ENCODE data around the gene EPHB1. TPM values are rescaled to one million over a fixed set of nuclear protein-coding genes. Genes with fewer than 3 reads are reported as not detected.
A peak's percentile ranks its signal among the peaks of the same experiment; 100 is the strongest.

The EPHB1 gene
- total and polyA plus RNA-seq, 12 donors: 0.07 to 3.4 (median 1.6) TPM

DNA sequence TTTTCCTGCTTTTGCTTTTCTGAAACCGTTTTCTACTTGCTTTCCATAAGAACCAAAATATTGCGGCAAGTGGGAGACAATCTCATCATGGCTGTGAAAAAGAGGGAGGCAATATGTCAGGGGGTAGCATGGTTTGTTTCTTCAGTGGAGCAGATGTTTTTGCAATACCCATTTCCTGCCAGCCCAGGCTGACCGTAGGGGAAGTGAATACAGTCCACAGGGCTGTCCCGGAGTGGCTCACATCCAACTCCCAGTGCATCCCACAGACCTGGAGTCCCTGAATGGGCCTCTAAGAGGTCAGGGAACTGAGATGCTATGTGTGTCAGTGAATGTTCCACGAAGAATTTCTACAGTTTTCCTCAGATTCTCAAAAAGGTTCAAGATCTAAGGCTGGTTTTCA is 69.6 kb downstream of the EPHB1 start:
- peak; percentile 18 to 36 for DNase-seq
- no peaks in the 10 kb centered on the region for H3K9me3 ChIP-seq
- no peaks in the 10 kb centered on the region for H3K27me3 ChIP-seq
- no peaks in the 10 kb centered on the region for H3K36me3 ChIP-seq
- H3K4me1 ChIP-seq: peaks cover 0 to 15% (median 7%) of the 10 kb centered on the region in 9 donors
- no peak overlapping the region for H3K4me3 ChIP-seq
- intact Hi-C loops (cut with DNase I): no loop called here
- ATAC-seq: peak in 7 of 8 donors; percentile 49 to 86 (median 75)
- WGBS, 2 donors: 29 to 45% methylated on average over 5 of the region's 5 CpGs
- TF ChIP-seq, protein P1, sequence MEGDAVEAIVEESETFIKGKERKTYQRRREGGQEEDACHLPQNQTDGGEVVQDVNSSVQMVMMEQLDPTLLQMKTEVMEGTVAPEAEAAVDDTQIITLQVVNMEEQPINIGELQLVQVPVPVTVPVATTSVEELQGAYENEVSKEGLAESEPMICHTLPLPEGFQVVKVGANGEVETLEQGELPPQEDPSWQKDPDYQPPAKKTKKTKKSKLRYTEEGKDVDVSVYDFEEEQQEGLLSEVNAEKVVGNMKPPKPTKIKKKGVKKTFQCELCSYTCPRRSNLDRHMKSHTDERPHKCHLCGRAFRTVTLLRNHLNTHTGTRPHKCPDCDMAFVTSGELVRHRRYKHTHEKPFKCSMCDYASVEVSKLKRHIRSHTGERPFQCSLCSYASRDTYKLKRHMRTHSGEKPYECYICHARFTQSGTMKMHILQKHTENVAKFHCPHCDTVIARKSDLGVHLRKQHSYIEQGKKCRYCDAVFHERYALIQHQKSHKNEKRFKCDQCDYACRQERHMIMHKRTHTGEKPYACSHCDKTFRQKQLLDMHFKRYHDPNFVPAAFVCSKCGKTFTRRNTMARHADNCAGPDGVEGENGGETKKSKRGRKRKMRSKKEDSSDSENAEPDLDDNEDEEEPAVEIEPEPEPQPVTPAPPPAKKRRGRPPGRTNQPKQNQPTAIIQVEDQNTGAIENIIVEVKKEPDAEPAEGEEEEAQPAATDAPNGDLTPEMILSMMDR (IDR thresholded peaks at IDR 0.05): no peak
- no peak overlapping the region for H3K27ac ChIP-seq

DNA sequence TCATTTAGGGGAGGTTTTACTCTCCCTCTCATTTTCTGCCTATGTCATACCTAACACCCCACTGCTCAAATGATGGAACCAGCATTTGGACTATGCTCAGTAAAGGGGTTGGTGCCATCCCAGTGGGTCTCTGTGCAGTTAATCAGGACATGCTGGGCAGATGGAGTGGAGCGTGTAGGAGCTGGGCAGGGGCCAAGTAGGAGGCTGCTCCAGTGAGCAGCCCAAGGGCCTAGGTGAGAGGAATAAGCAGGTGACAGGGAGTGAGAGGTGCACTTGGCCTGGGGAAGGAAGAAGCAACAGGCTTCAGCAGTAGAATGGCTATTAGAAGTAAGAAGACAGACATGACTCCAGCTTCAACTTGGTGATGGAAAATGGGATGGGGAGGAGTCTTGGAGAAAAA is 72.2 kb downstream of the EPHB1 start:
- H3K9me3 ChIP-seq: no peaks in the 10 kb centered on the region

DNA sequence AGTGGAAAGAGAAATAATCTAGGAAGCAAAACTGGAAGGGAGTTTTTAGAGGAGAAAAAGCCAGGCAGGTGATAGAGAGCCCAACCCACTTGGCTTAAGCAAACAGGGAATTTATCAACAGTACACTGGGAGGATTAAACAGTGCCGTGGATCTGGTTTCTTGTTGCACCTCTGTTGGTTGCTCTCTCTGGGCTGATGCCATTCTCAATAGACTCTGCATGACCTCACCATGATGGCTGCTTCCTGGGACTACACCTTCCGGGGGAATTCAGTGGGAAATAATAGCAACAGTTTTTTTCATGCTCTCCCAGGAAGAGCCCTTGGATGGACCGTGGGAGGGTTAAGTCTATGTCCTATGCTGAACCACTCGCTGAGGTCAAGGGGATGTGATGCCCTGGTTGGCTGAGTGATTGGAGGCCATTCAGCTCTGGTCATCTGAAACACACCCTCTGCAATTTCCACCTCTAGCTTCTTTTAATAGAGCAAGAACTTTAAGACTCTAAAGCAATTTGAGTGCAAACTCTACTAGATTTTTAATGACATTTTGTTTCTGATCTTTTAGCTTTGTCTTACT is 74.2 kb downstream of the EPHB1 start:
- TF ChIP-seq, protein P1 (IDR thresholded peaks at IDR 0.05): no peak
- no peaks in the 10 kb centered on the region for H3K36me3 ChIP-seq
- H3K27me3 ChIP-seq: no peaks in the 10 kb centered on the region
- no peaks in the 10 kb centered on the region for H3K9me3 ChIP-seq
- intact Hi-C loops (cut with DNase I): no loop called here
- no peak overlapping the region for H3K27ac ChIP-seq
- DNase-seq: no peak
- ATAC-seq: no peak
- no peak overlapping the region for H3K4me3 ChIP-seq
- WGBS, 2 donors: 73 to 78% methylated on average over 4 of the region's 4 CpGs
- peaks cover 0 to 8% (median 2%) of the 10 kb centered on the region in 9 donors for H3K4me1 ChIP-seq

More for the DNA sequence above, 72.2 kb downstream of the EPHB1 start:
- H3K27me3 ChIP-seq: no peaks in the 10 kb centered on the region
- TF ChIP-seq, protein P1 (IDR thresholded peaks at IDR 0.05): no peak
- H3K27ac ChIP-seq: no peak overlapping the region
- no peak for DNase-seq
- no peak for ATAC-seq
- 91 to 98% methylated on average over 1 of the region's 1 CpG for WGBS, 2 donors
- intact Hi-C loops (cut with DNase I): no loop called here
- no peaks in the 10 kb centered on the region for H3K36me3 ChIP-seq
- H3K4me3 ChIP-seq: no peak overlapping the region
- H3K4me1 ChIP-seq: peaks cover 0 to 15% (median 7%) of the 10 kb centered on the region in 9 donors

DNA sequence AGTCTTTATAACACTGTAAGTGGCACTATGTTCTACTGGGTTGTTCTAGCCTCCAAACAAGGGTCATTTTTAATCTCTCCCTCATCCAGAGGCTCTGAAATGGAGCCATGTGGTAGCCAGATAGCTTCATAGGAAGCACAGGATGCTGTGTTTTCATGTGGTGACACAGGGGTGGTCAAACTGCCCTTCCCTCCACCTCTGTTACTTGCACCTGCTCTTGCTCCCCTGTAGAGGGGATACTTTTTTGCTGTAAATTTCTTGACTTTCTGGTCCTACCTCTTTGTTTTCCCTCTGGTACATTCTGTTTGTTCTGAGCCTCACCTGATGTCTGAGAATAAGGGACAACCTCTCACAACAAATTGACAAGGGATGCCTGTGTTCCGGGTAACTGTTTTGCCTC is 76.8 kb downstream of the EPHB1 start:
- 94 to 97% methylated on average over 1 of the region's 1 CpG for WGBS, 2 donors
- intact Hi-C loops (cut with DNase I): no loop called here
- Histone ChIP-seq H3K27me3 (no peaks in the 10 kb centered on the region), H3K27ac (no peak overlapping the region), H3K4me3 (no peak overlapping the region), H3K9me3 (no peaks in the 10 kb centered on the region), H3K36me3 (no peaks in the 10 kb centered on the region), H3K4me1 (peaks cover 0 to 7% (median 0%) of the 10 kb centered on the region in 9 donors)
- TF ChIP-seq, protein P1 (IDR thresholded peaks at IDR 0.05): no peak
- DNase-seq (no peak), ATAC-seq (no peak)

All from heart right ventricle (tissue), 16 donors.